Spinal cord (tissue), 10 donors: ENCODE data around the gene TSN. TPM values are rescaled to one million over a fixed set of nuclear protein-coding genes. Genes with fewer than 3 reads are reported as not detected.
A peak's percentile ranks its signal among the peaks of the same experiment; 100 is the strongest.

Experiments used
- DNase-seq, 6 donors: peaks; one replicate each; pipeline versions ENCODE4 v3.0.0 to v3.0.0-alpha.2; 2013 to 2015; ENCODE audit warnings: low spot score in 6 of 6, low read depth in 4 of 6
- H3K27ac ChIP-seq: one replicate; pipeline ENCODE4 v1.5.1; 2013; ENCODE audit warnings: low read depth, low read length, control low read depth
- H3K27me3 ChIP-seq: one replicate; pipeline ENCODE4 v1.6.1; 2013; ENCODE audit warnings: low read length; ENCODE audit not compliant: control insufficient read depth, insufficient read depth
- H3K36me3 ChIP-seq: one replicate; pipeline ENCODE4 v1.6.1; 2013; ENCODE audit warnings: low read length; ENCODE audit not compliant: control insufficient read depth, insufficient read depth
- H3K4me1 ChIP-seq: one replicate; pipeline ENCODE4 v1.6.1; 2013; ENCODE audit warnings: low read length; ENCODE audit not compliant: control insufficient read depth, insufficient read depth
- H3K4me3 ChIP-seq: one replicate; pipeline ENCODE4 v1.5.1; 2013; ENCODE audit warnings: low read depth, low read length, control low read depth
- H3K9me3 ChIP-seq: one replicate; pipeline ENCODE4 v1.6.1; 2013; ENCODE audit warnings: low read length; ENCODE audit not compliant: control insufficient read depth, insufficient read depth
- WGBS: methylation state at CpG from one replicate; pipeline ENCODE4 v1.1.5; 2013; ENCODE audit warnings: missing lambda C conversion rate; ENCODE audit not compliant: insufficient coverage; 5-methylcytosine and 5-hydroxymethylcytosine counted together
- polyA plus RNA-seq, 2 donors: library from polyadenylated mRNA; unstranded; fragments of 120-200 nt; gene quantifications; one replicate each; pipeline ENCODE4 v1.2.1, GENCODE V29; 2013; ENCODE audit not compliant: insufficient read length in 2 of 2
- total RNA-seq, 2 donors: library from RNA; depleted of rRNA in 1 of 2; stranded (reverse); fragments of 120-200 nt in 1 of 2; fragments of >200 nt in 1 of 2; gene quantifications; one replicate each; pipeline versions ENCODE4 v1.2.3 to v1.2.4, GENCODE V29; 2013 to 2014
- donor health status: healthy.

The TSN gene
- total and polyA plus RNA-seq, 4 donors, result 50.1 to 80.9 (median 66.4) TPM

- H3K4me1 ChIP-seq, result peaks cover 8% of the 10 kb centered on the region
- no peaks in the 10 kb centered on the region for H3K27me3 ChIP-seq
- no peaks in the 10 kb centered on the region for H3K9me3 ChIP-seq
- H3K36me3 ChIP-seq, result peaks cover 20% of the 10 kb centered on the region
- WGBS, result under 1% methylated on average over 92 of the region's 93 CpGs
- peak within 1 kb of the TSS; percentile 96 for H3K4me3 ChIP-seq
- DNase-seq, result peak; percentile 78 to 99 (median 92)
- H3K27ac ChIP-seq, result peak within 1 kb of the TSS; percentile 76
Measured at GRCh38 chr2:121736462-121737336, 18.8 kb upstream of the TSN start, which contains the start of gene NIFK. Gene NIFK (minus strand): TSS chr2:121736875. CDS start chr2:121736850, 25 bp downstream.

DNA sequence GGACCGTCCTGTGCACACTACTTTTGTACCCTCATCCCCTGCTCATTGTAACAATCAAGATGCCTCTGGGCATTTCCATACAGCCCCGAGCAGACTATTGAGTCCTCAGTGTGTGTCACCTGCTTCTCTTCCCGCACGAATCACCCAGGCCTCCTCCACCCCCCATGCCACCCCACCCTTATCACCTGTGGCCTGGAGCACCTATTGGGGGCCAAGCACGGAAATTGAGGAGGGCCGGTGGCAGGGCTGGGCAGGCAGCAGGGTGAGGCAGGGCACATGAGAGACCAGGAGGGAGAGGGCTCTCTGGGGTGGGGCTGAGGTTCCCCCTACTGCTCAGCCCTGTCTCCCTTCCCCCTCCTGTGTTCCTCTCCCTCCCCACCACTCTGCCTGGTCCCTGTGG lies 14.5 kb upstream of the TSN start:
- Histone ChIP-seq H3K27me3 (no peaks in the 10 kb centered on the region), H3K4me3 (no peak overlapping the region), H3K36me3 (peaks cover 2% of the 10 kb centered on the region), H3K9me3 (no peaks in the 10 kb centered on the region), H3K4me1 (peaks cover 8% of the 10 kb centered on the region), H3K27ac (no peak overlapping the region)
- WGBS, result 87% methylated on average over 4 of the region's 6 CpGs
- DNase-seq, result no peak

DNA sequence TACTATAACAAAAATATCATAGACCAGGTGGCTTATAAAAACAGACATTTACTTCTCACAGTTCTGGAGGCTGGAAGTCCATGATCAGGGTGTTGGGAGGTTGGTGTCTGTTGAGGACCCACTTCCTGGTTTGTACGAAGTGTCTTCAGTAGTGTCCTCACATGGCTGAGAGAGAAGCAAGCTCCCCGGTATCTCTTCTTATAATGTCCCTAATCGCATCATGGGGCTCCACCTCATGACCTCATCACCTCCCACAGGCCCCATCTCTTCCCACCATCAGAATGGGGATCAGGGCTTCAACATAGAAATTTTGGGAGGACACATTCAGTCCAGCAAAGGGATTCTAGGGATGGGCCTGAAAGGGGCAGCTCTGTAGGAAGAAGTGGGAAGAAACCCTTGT lies 14.0 kb upstream of the TSN start:
- no CpG with 5 or more reads among the region's 3 CpGs for WGBS

DNA sequence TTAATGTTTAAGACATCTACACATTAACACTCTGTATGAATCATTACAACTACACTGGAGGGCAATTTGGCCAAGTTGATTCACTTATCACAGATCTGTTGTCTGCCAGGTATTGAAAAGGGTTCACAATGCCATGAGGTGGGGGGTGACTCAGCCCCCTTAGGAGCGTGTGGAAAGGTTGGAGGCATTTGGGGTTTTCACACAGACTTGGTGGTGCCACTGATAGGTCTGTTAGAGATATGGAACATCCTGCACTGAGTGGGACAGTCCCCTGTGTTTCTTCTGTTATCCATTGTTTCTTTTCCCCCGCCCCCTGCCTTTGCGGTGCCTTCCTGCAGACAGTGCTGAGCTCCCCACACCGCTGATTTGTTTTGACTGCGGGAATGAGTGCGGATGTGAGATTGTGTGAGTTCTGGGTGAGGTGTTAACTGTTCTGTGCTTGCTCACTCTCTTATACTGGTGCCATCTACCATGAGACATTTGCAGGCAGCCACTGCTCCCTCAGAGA lies 9.3 kb upstream of the TSN start:
- H3K27ac ChIP-seq, result no peak overlapping the region
- no peaks in the 10 kb centered on the region for H3K36me3 ChIP-seq
- H3K27me3 ChIP-seq, result no peaks in the 10 kb centered on the region
- no peak overlapping the region for H3K4me3 ChIP-seq
- WGBS, result 71% methylated on average over 1 of the region's 6 CpGs
- H3K9me3 ChIP-seq, result no peaks in the 10 kb centered on the region
- DNase-seq, result no peak
- H3K4me1 ChIP-seq, result no peaks in the 10 kb centered on the region

More for the DNA sequence above, 14.0 kb upstream of the TSN start:
- Histone ChIP-seq H3K9me3 (no peaks in the 10 kb centered on the region), H3K27ac (no peak overlapping the region), H3K4me3 (no peak overlapping the region), H3K4me1 (peaks cover 8% of the 10 kb centered on the region), H3K36me3 (no peaks in the 10 kb centered on the region), H3K27me3 (no peaks in the 10 kb centered on the region)
- no peak for DNase-seq

DNA sequence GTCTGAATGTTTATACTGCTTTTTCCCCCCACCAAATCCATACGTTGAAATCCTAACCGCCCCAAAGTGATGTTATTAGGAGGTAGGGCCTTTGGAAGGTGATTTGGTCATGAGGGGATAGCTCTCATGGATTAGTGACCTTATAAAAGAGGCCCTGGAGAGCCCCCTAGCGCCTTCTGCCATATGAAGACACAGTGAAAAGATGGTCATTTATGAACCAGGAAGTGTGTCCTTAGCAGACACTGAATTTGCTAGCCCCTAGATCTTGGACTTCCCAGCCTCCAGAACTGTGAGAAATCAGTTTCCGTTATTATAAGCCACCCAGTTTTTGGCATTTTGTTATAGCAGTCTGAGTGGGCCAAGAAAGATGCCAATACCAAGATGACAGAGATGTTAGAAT lies 7.2 kb upstream of the TSN start:
- Histone ChIP-seq H3K4me3 (no peak overlapping the region), H3K36me3 (no peaks in the 10 kb centered on the region), H3K4me1 (no peaks in the 10 kb centered on the region), H3K9me3 (no peaks in the 10 kb centered on the region), H3K27me3 (no peaks in the 10 kb centered on the region), H3K27ac (no peak overlapping the region)
- WGBS, result 11% methylated on average over 1 of the region's 4 CpGs
- peak in 1 of 6 donors; percentile 3 for DNase-seq

DNA sequence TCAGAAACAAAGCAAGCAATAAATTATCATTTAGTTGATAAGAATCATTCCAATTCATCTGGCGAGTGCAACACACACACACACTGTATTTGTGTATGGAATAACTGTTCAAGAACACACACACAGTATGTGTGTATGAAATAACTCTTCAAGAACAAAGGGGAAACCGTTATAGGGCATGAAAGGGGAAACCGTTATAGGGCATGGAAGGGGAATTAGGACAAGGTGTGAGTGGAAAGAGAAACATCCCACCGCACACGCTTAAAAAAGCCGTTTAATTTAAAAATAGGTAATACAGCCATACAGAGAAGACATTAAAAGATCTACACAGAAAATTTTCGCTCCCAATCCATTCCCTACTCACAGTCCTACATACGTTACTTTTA lies 607 bp upstream of the TSN start:
- peak overlapping the region; percentile 29 for H3K27ac ChIP-seq
- peaks cover 5% of the 10 kb centered on the region for H3K36me3 ChIP-seq
- no peaks in the 10 kb centered on the region for H3K9me3 ChIP-seq
- peak overlapping the region; percentile 78 for H3K4me3 ChIP-seq
- 0% methylated on average over 2 of the region's 8 CpGs for WGBS
- H3K4me1 ChIP-seq, result peaks cover 9% of the 10 kb centered on the region
- DNase-seq, result no peak
- no peaks in the 10 kb centered on the region for H3K27me3 ChIP-seq

DNA sequence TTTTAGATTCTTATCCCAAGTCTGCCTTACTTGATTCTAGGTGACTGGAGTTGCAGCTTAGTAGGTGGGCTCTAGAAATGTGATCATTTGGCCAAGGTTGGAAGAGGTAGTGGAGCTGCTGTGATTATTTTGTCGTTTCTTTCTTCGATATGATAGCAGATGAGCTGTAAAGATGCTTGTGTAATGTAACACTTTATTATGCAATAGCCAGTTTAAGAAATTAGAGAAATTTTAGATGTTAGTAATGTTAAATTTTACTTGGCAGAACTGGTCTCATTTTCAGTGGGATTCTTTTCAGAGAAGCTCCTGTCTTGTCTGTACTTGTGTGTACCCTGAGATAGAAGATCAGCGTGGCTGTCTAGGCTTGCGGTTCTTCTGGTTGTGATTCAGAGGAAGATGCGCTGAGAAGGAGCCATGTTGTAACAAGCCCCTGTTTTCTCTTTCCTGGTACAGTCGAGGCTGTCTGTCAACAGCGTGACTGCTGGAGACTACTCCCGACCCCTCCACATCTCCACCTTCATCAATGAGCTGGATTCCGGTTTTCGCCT lies 9.3 kb downstream of the TSN start:
- no peak overlapping the region for H3K27ac ChIP-seq
- no peaks in the 10 kb centered on the region for H3K9me3 ChIP-seq
- WGBS, result 100% methylated on average over 5 of the region's 10 CpGs
- H3K27me3 ChIP-seq, result no peaks in the 10 kb centered on the region
- no peak for DNase-seq
- H3K4me1 ChIP-seq, result no peaks in the 10 kb centered on the region
- H3K4me3 ChIP-seq, result no peak overlapping the region
- peaks cover 28% of the 10 kb centered on the region for H3K36me3 ChIP-seq

DNA sequence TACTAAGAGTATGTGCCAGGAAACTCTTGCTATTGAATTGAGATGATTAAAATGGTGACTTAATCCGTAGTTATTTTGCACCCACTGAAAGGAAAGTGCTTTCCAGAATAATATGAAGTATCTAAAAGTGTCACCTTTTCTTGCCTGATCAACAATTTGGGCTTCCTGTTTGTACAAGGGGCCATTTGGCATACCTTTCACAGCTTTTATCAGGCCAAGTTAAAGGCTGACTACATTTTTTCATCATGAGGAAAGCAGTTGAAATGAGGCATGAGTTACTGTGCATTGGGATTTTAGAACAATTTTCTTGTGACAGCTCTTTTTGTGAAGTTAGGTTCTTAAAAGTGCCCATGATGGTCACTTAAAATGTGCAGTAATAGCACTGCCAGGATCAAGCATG lies 11.2 kb downstream of the TSN start:
- no peak for DNase-seq
- Histone ChIP-seq H3K4me3 (no peak overlapping the region), H3K4me1 (no peaks in the 10 kb centered on the region), H3K27me3 (no peaks in the 10 kb centered on the region), H3K27ac (no peak overlapping the region), H3K36me3 (peaks cover 29% of the 10 kb centered on the region), H3K9me3 (no peaks in the 10 kb centered on the region)
- WGBS, result 100% methylated on average over 1 of the region's 1 CpG

DNA sequence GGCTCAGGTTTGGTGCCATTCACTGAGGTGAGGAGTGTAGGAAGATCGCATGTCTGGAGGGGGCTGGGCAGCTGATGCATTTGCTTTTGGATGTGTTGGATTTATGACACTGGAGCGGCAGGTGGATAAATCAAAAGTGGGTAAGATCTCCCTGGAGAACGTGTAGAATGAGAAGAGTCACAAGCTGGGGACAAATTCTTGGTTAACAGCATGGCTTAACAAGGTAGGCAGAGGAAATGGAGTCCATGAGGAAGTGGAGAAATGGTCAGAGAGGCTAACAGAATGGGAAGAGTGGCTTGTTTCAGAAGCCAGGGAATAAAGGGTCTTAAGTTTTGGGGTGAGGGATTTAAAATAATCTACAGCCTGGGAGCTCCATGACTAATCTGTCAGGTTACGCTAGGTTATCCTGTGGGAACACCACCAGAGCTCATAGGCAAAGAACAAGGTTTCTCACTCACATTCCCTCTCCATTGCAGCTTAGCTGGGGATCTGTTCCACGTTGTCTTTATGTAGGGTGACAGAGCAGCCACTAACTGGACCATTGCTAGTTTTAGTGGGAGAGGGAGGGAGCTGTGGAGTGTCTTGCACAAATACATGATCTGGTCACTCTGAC lies 12.8 kb downstream of the TSN start:
- Histone ChIP-seq H3K4me3 (no peak overlapping the region), H3K9me3 (no peaks in the 10 kb centered on the region), H3K27me3 (no peaks in the 10 kb centered on the region), H3K36me3 (peaks cover 22% of the 10 kb centered on the region), H3K4me1 (no peaks in the 10 kb centered on the region), H3K27ac (no peak overlapping the region)
- no peak for DNase-seq
- 85% methylated on average over 4 of the region's 5 CpGs for WGBS
